Stimulated activated CD4-positive, alpha-beta T cell treated with anti-CD3 and anti-CD28 coated beads, TNF-alpha, amount 100 ng/mL, for 24 hours (primary cell): ENCODE measurements around the gene UBE2I.

Experiments used
- DNase-seq, 3 experiments: peaks; one replicate each; pipeline ENCODE4 v3.0.0-alpha.2; 2020; ENCODE audit warnings: low read depth in 3 of 3

The UBE2I gene

GRCh38 chr16:1342526-1343427, 33.3 kb downstream of the UBE2I start:
- peak; percentile 78 to 93 (median 81) for DNase-seq

DNA sequence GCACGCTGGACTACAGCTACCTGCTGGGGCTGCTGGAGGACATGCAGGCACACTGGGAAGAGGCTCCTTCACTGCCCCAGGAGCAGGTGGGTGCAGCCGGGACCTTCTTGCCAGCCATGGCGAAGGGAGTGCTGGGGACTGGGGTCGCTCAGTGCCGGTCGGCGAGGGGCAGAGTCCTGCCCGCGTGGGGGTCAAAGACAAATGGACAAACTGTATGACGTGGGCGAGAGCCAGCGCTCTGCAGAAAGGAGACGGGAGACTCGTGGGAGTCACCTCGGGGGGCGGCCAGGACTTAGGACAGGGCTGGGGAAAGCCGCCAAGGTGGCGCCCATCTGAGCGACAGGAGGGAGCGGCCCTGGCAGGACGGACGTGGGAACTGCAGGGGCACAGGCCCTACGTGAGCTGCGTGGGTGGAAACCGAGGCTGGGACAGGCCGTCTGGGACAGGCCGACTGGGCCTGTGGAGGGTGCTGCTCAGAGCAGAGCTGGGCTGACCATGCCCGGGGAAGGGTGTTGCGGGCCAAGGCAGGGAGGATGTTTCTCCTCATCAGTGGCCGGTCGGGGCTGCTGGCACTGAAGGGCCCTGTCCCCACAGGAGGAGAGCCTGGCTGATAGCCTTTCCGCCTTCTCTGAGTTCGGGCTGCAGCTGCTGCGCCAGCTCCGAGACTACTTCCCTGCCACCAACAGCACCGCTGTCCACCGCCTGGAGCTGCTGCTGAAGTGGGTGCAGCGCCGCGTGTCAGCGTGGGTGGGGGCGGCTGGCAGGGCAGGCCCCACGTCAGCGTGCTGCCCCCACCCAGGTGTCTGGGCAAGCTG, 34.2 kb downstream of the UBE2I start:
- no peak for DNase-seq

DNA sequence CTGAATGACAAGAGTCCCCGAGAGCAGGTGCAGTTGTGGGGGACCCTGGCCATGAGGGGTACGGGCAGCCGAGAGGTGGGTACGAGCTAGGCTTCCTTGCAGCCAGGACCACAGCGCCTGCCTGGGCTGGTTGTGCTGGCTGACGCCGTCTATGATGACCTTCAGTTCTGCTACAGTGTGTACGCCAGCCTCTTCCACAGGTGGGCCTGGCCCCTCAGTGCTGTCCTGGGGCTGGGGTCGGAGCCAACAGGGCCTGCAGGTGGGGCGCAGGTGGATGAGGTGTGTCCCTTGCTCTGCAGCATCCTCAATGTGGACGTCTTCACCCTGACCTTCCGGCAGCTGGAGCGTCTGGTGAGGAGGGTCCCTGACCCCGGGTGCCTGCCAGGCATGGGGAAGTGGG, 35.1 kb downstream of the UBE2I start:
- no peak for DNase-seq

DNA sequence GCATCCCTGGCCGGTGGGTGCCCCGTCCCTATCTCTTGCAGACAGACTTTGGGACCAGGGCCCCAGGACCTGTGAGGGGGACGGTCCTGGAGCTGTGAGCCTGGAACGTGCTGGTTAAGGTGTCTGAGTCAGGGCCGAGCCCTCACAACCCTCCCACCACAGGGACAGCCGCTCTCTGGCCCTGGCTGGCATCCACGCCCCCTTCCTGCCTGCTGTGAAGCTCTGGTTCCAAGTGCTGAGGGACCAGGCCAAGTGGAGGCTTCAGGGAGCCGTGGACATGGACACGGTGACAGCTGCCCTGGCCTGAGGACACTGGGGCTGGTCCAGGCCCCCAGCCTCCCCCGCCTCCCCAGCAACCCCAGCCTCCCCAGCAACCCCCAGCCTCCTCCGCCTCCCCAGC, 35.7 kb downstream of the UBE2I start:
- no peak for DNase-seq

GRCh38 chr16:1345651-1346421, 36.4 kb downstream of the UBE2I start:
- no peak for DNase-seq

GRCh38 chr16:1346422-1347285, 37.2 kb downstream of the UBE2I start:
- no peak for DNase-seq

GRCh38 chr16:1347286-1347855, 37.9 kb downstream of the UBE2I start:
- DNase-seq: no peak

- no peak for DNase-seq
Observed at GRCh38 chr16:1347962-1348361, 38.5 kb downstream of the UBE2I start.

GRCh38 chr16:1348441-1348840, 39.0 kb downstream of the UBE2I start:
- no peak for DNase-seq

GRCh38 chr16:1348926-1349325, 39.5 kb downstream of the UBE2I start:
- DNase-seq: no peak

DNA sequence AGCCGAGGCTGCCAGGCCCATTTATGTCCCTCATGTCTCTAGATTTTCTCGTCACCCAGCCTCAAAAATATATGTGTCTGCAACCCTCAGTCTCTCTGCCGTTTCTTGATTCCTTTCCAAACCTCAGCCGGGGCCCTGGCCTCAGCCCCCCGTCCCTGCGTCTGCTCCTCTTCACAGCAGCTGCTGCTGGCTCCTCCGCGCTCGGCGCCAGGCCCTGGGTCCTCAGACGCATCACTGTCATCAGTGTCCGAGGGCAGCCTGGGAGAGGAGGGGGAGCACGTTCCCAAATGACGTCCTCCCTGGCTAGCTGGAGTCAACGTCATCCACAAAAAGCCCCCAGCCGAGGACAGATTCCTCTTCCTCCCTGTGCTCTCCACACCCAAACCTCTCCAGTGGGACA, 39.9 kb downstream of the UBE2I start:
- DNase-seq: no peak

DNA sequence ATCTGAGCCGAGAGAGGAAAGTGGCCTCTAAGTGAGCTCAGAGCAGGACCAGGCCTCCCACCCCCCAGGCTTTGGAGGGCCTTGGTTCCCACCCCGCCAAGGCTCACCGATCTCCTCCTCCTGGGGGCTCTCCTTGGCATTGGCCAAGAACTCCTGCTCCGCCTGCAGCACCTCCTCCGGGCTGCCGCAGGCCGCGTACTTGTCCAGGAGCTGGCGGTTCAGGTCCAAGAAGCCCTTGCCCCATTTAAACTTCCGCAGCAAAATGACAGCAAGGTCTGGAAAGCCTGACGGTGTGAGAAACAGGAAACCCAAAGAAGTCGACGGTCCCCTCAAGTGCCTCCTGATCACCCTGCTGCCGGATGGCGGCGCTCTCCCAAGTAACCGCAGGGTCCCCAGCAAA, 40.5 kb downstream of the UBE2I start:
- no peak for DNase-seq

DNA sequence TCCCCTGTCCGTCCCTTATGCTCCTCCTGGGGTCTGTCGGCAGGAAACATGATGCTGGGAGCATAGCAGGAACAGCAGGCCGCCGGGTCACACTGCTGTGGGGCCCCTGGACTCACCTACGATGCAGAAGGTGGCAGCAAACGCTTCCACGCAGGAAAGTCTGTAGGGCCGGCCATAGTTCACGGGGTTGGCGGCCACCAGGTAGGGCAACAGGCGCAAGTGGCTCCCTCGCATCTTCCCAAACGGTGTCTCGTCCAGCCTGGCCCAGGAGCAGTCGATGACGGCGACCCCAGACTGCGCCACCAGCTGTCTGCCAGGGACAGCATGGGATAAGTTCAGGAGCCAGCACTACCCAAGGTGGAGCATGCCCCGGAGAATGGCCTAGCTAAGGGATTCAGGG, 41.3 kb downstream of the UBE2I start:
- DNase-seq: no peak

GRCh38 chr16:1351215-1351581, 41.8 kb downstream of the UBE2I start:
- DNase-seq: no peak

- DNase-seq: peak; percentile 66 to 81 (median 72)
Observed at GRCh38 chr16:1351582-1352362, 42.3 kb downstream of the UBE2I start, which contains the start of the genes GNPTG and TSR3. Gene GNPTG (plus strand): TSS chr16:1351931. CDS start chr16:1351966, 35 bp downstream. Gene TSR3 (minus strand): TSS chr16:1351878. CDS start chr16:1351804, 74 bp downstream.

GRCh38 chr16:1354815-1355540, 45.5 kb downstream of the UBE2I start:
- no peak for DNase-seq

- no peak for DNase-seq
Observed at GRCh38 chr16:1355591-1355990, 46.2 kb downstream of the UBE2I start.

DNA sequence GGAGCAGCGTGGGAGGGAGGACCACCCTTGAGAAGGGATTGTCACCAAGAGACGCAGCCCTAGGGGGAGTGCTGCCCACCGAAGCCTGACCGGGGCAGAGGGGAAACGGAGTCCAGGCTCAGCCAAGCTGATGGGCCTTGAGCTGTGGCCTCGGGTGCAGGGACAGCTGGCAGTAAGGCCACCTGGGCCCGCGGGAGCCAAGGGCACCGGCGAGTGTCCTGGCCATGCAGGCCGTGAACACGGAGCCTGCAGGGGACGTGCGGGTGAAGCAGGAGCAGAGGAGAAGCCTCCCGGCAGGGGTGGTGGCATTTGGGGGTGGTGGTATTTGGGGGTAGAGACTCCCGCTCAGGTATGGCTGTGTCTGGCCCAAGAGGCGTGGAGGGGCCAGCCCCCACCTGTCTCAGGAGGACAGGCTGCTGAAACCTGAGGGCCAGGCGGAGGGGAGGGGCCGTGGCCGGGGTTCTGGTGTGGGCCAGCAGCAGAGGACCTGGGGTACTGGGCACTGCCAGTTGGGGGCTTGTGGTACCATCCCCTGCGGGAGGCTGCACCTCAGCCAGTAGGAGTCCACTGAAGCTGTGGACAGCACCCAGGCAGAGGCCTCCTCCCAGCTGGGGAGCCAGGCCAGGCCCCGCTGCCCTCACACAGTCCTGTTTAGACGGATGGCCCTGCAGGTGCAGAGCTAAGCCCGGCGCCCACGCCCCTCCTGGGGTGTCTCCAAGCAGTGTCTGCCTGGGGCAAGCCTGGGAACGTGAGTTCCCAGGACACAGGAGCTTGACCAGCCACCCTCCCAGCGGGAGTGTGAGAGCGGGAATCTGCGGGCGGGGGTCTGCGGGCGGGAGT, 46.8 kb downstream of the UBE2I start:
- no peak for DNase-seq
